Measurements from ENCODE around the gene ACAA1. TPM values are rescaled to one million over a fixed set of nuclear protein-coding genes. Genes with fewer than 3 reads are reported as not detected.

Gene ACAA1
- total and polyA plus RNA-seq, 2 experiments from 2014 or later: 21.4 to 26.6 TPM

DNA sequence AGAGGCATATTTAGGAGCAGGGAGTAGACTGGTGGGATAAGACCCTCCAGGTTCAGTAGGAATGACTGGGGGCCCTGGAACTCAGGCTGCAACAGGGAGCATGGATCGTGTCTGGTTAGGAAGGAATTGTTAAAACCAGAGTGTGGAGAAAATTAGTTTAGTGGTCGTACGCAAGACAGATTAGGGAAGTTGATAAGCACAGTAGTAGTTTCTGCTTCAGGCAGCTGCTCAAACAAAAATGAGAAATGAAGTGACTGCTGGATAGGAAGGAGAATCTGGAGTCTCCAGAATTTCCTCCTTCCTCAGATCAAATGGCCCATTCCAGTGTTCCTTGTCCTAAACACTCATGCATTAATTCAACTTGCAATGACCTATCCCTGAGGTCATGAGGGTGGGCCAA lies 12.8 kb upstream of the ACAA1 start:
- Histone ChIP-seq H3K4me1 (ENCODE audit: insufficient read depth) (no peaks in the 10 kb centered on the region), H3K79me2 (replicated peaks; ENCODE audit: insufficient read depth) (no peaks in the 10 kb centered on the region), H3K27me3 (ENCODE audit: insufficient read depth) (no peaks in the 10 kb centered on the region), H3F3A (replicated peaks; ENCODE audit: low read depth) (no peaks in the 10 kb centered on the region), H4K20me1 (replicated peaks; ENCODE audit: insufficient read depth) (no peaks in the 10 kb centered on the region), H3K36me3 (ENCODE audit: insufficient read depth) (no peaks in the 10 kb centered on the region), H3K27ac (ENCODE audit: low read depth) (no peak overlapping the region), H3K4me3 (no peak overlapping the region), H3K9me2 (ENCODE audit: insufficient read depth) (peaks cover 10% of the 10 kb centered on the region), H2AFZ (no peak overlapping the region), H3K4me2 (no peak overlapping the region)
- Mint-ChIP-seq H3K4me1 (peaks cover 4% of the 10 kb centered on the region; the same call in 1 of the 3 replicates), H3K4me3 (no peak overlapping the region), H3K36me3 (ENCODE audit: low read depth) (no peaks in the 10 kb centered on the region), H3K27me3 (ENCODE audit: insufficient read depth, low read depth, poor library complexity) (peaks cover 3% of the 10 kb centered on the region), H3K27ac (no peak overlapping the region), H3K9me3 (peaks cover 6% of the 10 kb centered on the region; the same call in 1 of the 3 replicates)
- no peak for TF ChIP-seq ZNF114 (CRISPR knock-in tag; IDR thresholded peaks at IDR 0.05)
- no peak for TF ChIP-seq NANOG (IDR thresholded peaks at IDR 0.05; ENCODE audit: borderline replicate concordance)
- TF ChIP-seq ZNF331 (CRISPR knock-in tag; IDR thresholded peaks at IDR 0.05; ENCODE audit: low read depth): no peak
- TF ChIP-seq POLR2AphosphoS5 (IDR thresholded peaks at IDR 0.05; ENCODE audit: low read depth): no peak
- TF ChIP-seq, protein P1, sequence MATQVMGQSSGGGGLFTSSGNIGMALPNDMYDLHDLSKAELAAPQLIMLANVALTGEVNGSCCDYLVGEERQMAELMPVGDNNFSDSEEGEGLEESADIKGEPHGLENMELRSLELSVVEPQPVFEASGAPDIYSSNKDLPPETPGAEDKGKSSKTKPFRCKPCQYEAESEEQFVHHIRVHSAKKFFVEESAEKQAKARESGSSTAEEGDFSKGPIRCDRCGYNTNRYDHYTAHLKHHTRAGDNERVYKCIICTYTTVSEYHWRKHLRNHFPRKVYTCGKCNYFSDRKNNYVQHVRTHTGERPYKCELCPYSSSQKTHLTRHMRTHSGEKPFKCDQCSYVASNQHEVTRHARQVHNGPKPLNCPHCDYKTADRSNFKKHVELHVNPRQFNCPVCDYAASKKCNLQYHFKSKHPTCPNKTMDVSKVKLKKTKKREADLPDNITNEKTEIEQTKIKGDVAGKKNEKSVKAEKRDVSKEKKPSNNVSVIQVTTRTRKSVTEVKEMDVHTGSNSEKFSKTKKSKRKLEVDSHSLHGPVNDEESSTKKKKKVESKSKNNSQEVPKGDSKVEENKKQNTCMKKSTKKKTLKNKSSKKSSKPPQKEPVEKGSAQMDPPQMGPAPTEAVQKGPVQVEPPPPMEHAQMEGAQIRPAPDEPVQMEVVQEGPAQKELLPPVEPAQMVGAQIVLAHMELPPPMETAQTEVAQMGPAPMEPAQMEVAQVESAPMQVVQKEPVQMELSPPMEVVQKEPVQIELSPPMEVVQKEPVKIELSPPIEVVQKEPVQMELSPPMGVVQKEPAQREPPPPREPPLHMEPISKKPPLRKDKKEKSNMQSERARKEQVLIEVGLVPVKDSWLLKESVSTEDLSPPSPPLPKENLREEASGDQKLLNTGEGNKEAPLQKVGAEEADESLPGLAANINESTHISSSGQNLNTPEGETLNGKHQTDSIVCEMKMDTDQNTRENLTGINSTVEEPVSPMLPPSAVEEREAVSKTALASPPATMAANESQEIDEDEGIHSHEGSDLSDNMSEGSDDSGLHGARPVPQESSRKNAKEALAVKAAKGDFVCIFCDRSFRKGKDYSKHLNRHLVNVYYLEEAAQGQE (IDR thresholded peaks at IDR 0.05; ENCODE audit: unreplicated experiment): no peak
- TF ChIP-seq, protein P2, sequence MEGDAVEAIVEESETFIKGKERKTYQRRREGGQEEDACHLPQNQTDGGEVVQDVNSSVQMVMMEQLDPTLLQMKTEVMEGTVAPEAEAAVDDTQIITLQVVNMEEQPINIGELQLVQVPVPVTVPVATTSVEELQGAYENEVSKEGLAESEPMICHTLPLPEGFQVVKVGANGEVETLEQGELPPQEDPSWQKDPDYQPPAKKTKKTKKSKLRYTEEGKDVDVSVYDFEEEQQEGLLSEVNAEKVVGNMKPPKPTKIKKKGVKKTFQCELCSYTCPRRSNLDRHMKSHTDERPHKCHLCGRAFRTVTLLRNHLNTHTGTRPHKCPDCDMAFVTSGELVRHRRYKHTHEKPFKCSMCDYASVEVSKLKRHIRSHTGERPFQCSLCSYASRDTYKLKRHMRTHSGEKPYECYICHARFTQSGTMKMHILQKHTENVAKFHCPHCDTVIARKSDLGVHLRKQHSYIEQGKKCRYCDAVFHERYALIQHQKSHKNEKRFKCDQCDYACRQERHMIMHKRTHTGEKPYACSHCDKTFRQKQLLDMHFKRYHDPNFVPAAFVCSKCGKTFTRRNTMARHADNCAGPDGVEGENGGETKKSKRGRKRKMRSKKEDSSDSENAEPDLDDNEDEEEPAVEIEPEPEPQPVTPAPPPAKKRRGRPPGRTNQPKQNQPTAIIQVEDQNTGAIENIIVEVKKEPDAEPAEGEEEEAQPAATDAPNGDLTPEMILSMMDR (conservative IDR thresholded peaks at IDR 0.05; ENCODE audit: low read depth in 2 of 2): no peak
- TF ChIP-seq, protein P3, sequence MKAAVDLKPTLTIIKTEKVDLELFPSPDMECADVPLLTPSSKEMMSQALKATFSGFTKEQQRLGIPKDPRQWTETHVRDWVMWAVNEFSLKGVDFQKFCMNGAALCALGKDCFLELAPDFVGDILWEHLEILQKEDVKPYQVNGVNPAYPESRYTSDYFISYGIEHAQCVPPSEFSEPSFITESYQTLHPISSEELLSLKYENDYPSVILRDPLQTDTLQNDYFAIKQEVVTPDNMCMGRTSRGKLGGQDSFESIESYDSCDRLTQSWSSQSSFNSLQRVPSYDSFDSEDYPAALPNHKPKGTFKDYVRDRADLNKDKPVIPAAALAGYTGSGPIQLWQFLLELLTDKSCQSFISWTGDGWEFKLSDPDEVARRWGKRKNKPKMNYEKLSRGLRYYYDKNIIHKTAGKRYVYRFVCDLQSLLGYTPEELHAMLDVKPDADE (IDR thresholded peaks at IDR 0.05): no peak
- TF ChIP-seq, protein P4, sequence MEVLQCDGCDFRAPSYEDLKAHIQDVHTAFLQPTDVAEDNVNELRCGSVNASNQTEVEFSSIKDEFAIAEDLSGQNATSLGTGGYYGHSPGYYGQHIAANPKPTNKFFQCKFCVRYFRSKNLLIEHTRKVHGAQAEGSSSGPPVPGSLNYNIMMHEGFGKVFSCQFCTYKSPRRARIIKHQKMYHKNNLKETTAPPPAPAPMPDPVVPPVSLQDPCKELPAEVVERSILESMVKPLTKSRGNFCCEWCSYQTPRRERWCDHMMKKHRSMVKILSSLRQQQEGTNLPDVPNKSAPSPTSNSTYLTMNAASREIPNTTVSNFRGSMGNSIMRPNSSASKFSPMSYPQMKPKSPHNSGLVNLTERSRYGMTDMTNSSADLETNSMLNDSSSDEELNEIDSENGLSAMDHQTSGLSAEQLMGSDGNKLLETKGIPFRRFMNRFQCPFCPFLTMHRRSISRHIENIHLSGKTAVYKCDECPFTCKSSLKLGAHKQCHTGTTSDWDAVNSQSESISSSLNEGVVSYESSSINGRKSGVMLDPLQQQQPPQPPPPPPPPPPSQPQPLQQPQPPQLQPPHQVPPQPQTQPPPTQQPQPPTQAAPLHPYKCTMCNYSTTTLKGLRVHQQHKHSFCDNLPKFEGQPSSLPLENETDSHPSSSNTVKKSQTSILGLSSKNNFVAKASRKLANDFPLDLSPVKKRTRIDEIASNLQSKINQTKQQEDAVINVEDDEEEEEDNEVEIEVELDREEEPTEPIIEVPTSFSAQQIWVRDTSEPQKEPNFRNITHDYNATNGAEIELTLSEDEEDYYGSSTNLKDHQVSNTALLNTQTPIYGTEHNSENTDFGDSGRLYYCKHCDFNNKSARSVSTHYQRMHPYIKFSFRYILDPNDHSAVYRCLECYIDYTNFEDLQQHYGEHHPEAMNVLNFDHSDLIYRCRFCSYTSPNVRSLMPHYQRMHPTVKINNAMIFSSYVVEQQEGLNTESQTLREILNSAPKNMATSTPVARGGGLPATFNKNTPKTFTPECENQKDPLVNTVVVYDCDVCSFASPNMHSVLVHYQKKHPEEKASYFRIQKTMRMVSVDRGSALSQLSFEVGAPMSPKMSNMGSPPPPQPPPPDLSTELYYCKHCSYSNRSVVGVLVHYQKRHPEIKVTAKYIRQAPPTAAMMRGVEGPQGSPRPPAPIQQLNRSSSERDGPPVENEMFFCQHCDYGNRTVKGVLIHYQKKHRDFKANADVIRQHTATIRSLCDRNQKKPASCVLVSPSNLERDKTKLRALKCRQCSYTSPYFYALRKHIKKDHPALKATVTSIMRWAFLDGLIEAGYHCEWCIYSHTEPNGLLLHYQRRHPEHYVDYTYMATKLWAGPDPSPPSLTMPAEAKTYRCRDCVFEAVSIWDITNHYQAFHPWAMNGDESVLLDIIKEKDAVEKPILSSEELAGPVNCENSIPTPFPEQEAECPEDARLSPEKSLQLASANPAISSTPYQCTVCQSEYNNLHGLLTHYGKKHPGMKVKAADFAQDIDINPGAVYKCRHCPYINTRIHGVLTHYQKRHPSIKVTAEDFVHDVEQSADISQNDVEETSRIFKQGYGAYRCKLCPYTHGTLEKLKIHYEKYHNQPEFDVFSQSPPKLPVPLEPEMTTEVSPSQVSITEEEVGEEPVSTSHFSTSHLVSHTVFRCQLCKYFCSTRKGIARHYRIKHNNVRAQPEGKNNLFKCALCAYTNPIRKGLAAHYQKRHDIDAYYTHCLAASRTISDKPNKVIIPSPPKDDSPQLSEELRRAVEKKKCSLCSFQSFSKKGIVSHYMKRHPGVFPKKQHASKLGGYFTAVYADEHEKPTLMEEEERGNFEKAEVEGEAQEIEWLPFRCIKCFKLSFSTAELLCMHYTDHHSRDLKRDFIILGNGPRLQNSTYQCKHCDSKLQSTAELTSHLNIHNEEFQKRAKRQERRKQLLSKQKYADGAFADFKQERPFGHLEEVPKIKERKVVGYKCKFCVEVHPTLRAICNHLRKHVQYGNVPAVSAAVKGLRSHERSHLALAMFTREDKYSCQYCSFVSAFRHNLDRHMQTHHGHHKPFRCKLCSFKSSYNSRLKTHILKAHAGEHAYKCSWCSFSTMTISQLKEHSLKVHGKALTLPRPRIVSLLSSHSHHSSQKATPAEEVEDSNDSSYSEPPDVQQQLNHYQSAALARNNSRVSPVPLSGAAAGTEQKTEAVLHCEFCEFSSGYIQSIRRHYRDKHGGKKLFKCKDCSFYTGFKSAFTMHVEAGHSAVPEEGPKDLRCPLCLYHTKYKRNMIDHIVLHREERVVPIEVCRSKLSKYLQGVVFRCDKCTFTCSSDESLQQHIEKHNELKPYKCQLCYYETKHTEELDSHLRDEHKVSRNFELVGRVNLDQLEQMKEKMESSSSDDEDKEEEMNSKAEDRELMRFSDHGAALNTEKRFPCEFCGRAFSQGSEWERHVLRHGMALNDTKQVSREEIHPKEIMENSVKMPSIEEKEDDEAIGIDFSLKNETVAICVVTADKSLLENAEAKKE (CRISPR knock-in tag; IDR thresholded peaks at IDR 0.05): no peak
- no peak for TF ChIP-seq STAT1 (IDR thresholded peaks at IDR 0.05; ENCODE audit: unreplicated experiment)
- TF ChIP-seq CREB1 (CRISPR knock-in tag; IDR thresholded peaks at IDR 0.05; ENCODE audit: low read depth): no peak
- TF ChIP-seq JUNB (IDR thresholded peaks at IDR 0.05; ENCODE audit: unreplicated experiment): no peak
- TF ChIP-seq EZH2 (IDR thresholded peaks at IDR 0.05; ENCODE audit: low read depth, unreplicated experiment): no peak
- TF ChIP-seq EZH2phosphoT487 (IDR thresholded peaks at IDR 0.05; ENCODE audit: unreplicated experiment): no peak
- DNase-seq (ENCODE audit: low spot score) (no peak), ATAC-seq (no peak)

All from GM23338 (cell line).